HCT116 (cell line): Measurements from ENCODE around the gene RXRA. TPM values are rescaled to one million over a fixed set of nuclear protein-coding genes. Genes with fewer than 3 reads are reported as not detected.

ENCODE experiments used
- ATAC-seq: fragments of 200-7000 bp; cut with Tn5 transposase; 2 replicates; pipeline ENCODE4 v1.9.1; 2020; ENCODE audit warnings: mild to moderate bottlenecking, moderate library complexity
- BruUV-seq: library from RNA; stranded (reverse); fragments of 400-500 nt; replicated peaks from 2 replicates; lab custom pipeline; 2021; lab: Mats Ljungman, UMichigan
- CTCF ChIA-PET: fragments of 300-600 bp; sonication (Branson Sonifier 250); formaldehyde crosslinking; loops from one replicate; lab custom pipeline; 2021; ENCODE audit warnings: antibody characterized with exemption; lab: Charles Lee
- POLR2A ChIA-PET: fragments of 300-600, 350-600 bp; sonication (Branson Sonifier 250); formaldehyde crosslinking; loops from one replicate; lab custom pipeline; 2021; ENCODE audit warnings: antibody characterized with exemption; lab: Charles Lee
- RAD21 ChIA-PET, 2 experiments: fragments of 300-600 bp; sonication (Branson Sonifier 250); formaldehyde crosslinking; loops; one replicate each; lab custom pipeline; 2023; ENCODE audit warnings: low total read pairs in 2 of 2; ENCODE audit not compliant: uncharacterized antibody in 2 of 2, unreplicated experiment in 2 of 2, low non-redundant PET in 1 of 2; lab: Charles Lee
- DNase-seq: peaks from one replicate; pipeline ENCODE4 v3.0.0-alpha.2; 2010; ENCODE audit warnings: low read depth, low spot score
- H2AFZ ChIP-seq: fragments of 200-600 bp; shearing (Covaris generic), sonication (generic); 2 replicates; pipeline ENCODE4 v1.6.1; 2017; ENCODE audit warnings: low read depth, mixed run types, mixed read lengths, antibody characterized with exemption, low read length; ENCODE audit not compliant: poor library complexity, severe bottlenecking
- H3K27ac ChIP-seq: 2 replicates; pipeline ENCODE4 v1.5.1; 2012; ENCODE audit warnings: low read depth, low read length
- H3K27me3 ChIP-seq: fragments of 200-600 bp; sonication (generic); 2 replicates; pipeline ENCODE4 v1.6.1; 2016; ENCODE audit warnings: mixed run types, low read length, mixed read lengths; ENCODE audit not compliant: insufficient read depth
- H3K36me3 ChIP-seq, 2 experiments: fragments of 200-500 bp in 1 of 2; fragments of 200-600 bp in 1 of 2; sonication (Bioruptor generic) in 1 of 2; sonication (generic) in 1 of 2; 2 replicates each; pipeline versions ENCODE4 v1.5.1 to v1.6.1; 2014 to 2016; ENCODE audit warnings: low read length in 2 of 2, inconsistent platforms in 1 of 2, mixed read lengths in 1 of 2, mixed run types in 1 of 2; ENCODE audit not compliant: insufficient read depth in 2 of 2, control insufficient read depth in 1 of 2
- H3K4me1 ChIP-seq, 2 experiments: fragments of 200-600 bp in 1 of 2; sonication (generic) in 1 of 2; 2 replicates each; pipeline versions ENCODE4 v1.5.1 to v1.6.1; 2012 to 2017; ENCODE audit warnings: low read length in 2 of 2, inconsistent platforms in 1 of 2, mild to moderate bottlenecking in 1 of 2, mixed read lengths in 1 of 2, mixed run types in 1 of 2, moderate library complexity in 1 of 2; ENCODE audit not compliant: insufficient read depth in 2 of 2, control insufficient read depth in 1 of 2
- H3K4me2 ChIP-seq: fragments of 200-600 bp; sonication (generic); 2 replicates; pipeline ENCODE4 v1.6.1; 2017; ENCODE audit warnings: mixed run types, low read length, mixed read lengths
- H3K4me3 ChIP-seq, 2 experiments: fragments of 200-600 bp in 1 of 2; sonication (generic) in 1 of 2; replicated peaks in 1 of 2; 2 replicates each; pipeline ENCODE4 v1.5.1; 2011 to 2016; ENCODE audit warnings: low read length in 2 of 2, control low read depth in 1 of 2, low read depth in 1 of 2, mild to moderate bottlenecking in 1 of 2, mixed read lengths in 1 of 2, mixed run types in 1 of 2
- H3K79me2 ChIP-seq: fragments of 200-600 bp; sonication (generic); 2 replicates; pipeline ENCODE4 v1.6.1; 2017; ENCODE audit warnings: mild to moderate bottlenecking, mixed run types, low read length, moderate library complexity, mixed read lengths; ENCODE audit not compliant: insufficient read depth
- H3K9ac ChIP-seq: fragments of 200-600 bp; sonication (generic); 2 replicates; pipeline ENCODE4 v1.6.1; 2016; ENCODE audit warnings: low read length, mixed read lengths
- H3K9me2 ChIP-seq: fragments of 200-600 bp; sonication (generic), shearing (Covaris generic); 2 replicates; pipeline ENCODE4 v1.6.1; 2017; ENCODE audit warnings: mixed run types, mild to moderate bottlenecking, moderate library complexity; ENCODE audit not compliant: insufficient read depth
- H3K9me3 ChIP-seq, 2 experiments: fragments of 200-500 bp in 1 of 2; fragments of 200-600 bp in 1 of 2; sonication (Bioruptor generic) in 1 of 2; sonication (generic) in 1 of 2; 2 replicates each; pipeline ENCODE4 v1.6.1; 2014 to 2017; ENCODE audit warnings: low read length in 2 of 2, mixed read lengths in 2 of 2, inconsistent platforms in 1 of 2, low read depth in 1 of 2, mild to moderate bottlenecking in 1 of 2, mixed run types in 1 of 2, moderate library complexity in 1 of 2; ENCODE audit not compliant: control insufficient read depth in 1 of 2, insufficient read depth in 1 of 2
- H4K20me1 ChIP-seq: fragments of 200-600 bp; sonication (generic), shearing (Covaris generic); 2 replicates; pipeline ENCODE4 v1.6.1; 2017; ENCODE audit warnings: mixed run types, mild to moderate bottlenecking, moderate library complexity; ENCODE audit not compliant: insufficient read depth
- CEBPB ChIP-seq: IDR thresholded peaks from 2 replicates; pipeline ENCODE4 v1.6.1; 2012; ENCODE audit warnings: low read depth
- EZH2 ChIP-seq: fragments of 200-600 bp; sonication (generic); IDR thresholded peaks from 2 replicates; pipeline ENCODE4 v1.6.1; 2017; ENCODE audit warnings: antibody characterized with exemption, mixed run types
- EZH2phosphoT487 ChIP-seq: fragments of 200-600 bp; IDR thresholded peaks from 2 replicates; pipeline ENCODE4 v1.6.1; 2018; ENCODE audit warnings: antibody characterized with exemption, borderline replicate concordance
- FOSL1 ChIP-seq: IDR thresholded peaks from 2 replicates; pipeline ENCODE4 v1.6.1; 2012; ENCODE audit warnings: low read depth
- JUND ChIP-seq: IDR thresholded peaks from 2 replicates; pipeline ENCODE4 v1.6.1; 2012
- POLR2A ChIP-seq: IDR thresholded peaks from 2 replicates; pipeline ENCODE4 v1.7.0; 2011; ENCODE audit warnings: borderline replicate concordance; ENCODE audit not compliant: insufficient read depth, insufficient read length; ENCODE audit errors: extremely low read depth
- RAD21 ChIP-seq: IDR thresholded peaks from 2 replicates; pipeline ENCODE4 v1.6.1; 2012; ENCODE audit warnings: low read depth, mild to moderate bottlenecking
- SIN3A ChIP-seq: IDR thresholded peaks from 2 replicates; pipeline ENCODE4 v1.6.1; 2012; ENCODE audit warnings: low read depth
- SRF ChIP-seq: IDR thresholded peaks from 2 replicates; pipeline ENCODE4 v1.6.1; 2012; ENCODE audit warnings: low read depth
- TCF7L2 ChIP-seq: IDR thresholded peaks from 2 replicates; pipeline ENCODE4 v1.7.0; 2011; ENCODE audit warnings: borderline replicate concordance, inconsistent platforms; ENCODE audit not compliant: insufficient read depth, insufficient read length; ENCODE audit errors: extremely low read depth
- ZFX ChIP-seq: fragments of 450-650 bp; IDR thresholded peaks from 2 replicates; pipeline ENCODE4 v1.6.1; 2017
- intact Hi-C: fragments of 100-400 bp; cut with micrococcal nuclease; formaldehyde crosslinking; loops from 2 replicates; pipeline ENCODE4 v1.10.0; 2022
- total RNA-seq: library from RNA; stranded (reverse); gene quantifications from one replicate; pipeline ENCODE4 v1.2.1, GENCODE V29; 2021; ENCODE audit not compliant: unreplicated experiment
- TF ChIP-seq, protein P1 (sequence below): IDR thresholded peaks from 2 replicates; pipeline ENCODE4 v1.6.1; 2011; ENCODE audit warnings: mild to moderate bottlenecking, low read length, moderate library complexity; ENCODE audit not compliant: insufficient replicate concordance; ENCODE audit errors: extremely low read depth
- TF ChIP-seq, protein P2 (sequence below): IDR thresholded peaks from 2 replicates; pipeline ENCODE4 v1.6.1; 2012; ENCODE audit warnings: low read depth
- TF ChIP-seq, protein P3 (sequence below): IDR thresholded peaks from 2 replicates; pipeline ENCODE4 v1.6.1; 2012

RXRA gene
- total RNA-seq, 1 experiment from 2014 or later: 43.9 TPM

DNA sequence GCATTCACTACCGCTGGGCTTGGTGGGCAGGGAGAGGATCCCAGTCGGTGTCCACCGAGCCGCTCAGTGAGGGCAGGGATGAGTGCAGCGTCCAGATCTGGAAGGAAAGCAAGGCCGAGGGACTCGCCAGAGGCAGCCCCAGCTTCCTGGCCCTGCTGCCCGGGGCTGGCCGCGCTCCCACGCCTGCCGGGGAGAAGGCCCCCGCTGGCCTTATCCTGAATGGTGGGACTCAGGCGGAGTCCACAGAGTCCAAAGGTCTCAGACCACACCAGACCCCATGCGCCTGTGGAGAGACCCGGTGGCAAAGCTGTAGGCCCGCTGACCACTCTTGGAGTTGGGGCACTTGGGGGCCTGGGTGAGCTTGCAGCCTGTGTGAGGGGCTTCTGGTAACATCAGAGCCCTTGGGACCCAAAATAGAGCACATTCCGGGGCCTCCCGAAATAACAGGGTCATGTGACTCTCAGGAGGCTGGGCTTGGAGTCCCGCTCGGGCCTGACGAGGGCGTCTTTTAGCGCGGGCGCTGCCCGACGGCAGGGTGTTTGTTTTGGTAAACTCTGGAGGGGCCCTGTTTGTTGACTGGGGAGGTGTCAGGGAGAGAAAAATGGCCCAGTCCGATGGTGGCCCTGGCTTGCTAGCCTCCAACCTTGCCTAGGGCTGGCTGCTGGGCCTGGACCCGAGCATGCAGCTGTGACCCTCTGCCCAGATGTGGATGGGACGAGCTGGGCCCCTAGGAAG is 2.8 kb downstream of the RXRA start:
- no TSS peak for BruUV-seq
- H3K27ac ChIP-seq: peak overlapping the region; percentile 33; the same call in 1 of the 2 replicates
- no peaks in the 10 kb centered on the region for H3K27me3 ChIP-seq
- peak overlapping the region; percentile 9 to 33; a peak in 2 of 4 replicates for H3K4me3 ChIP-seq
- ChIA-PET CTCF (no interaction called here), POLR2A (no interaction called here), RAD21 (no interaction called here)
- peaks cover 34 to 59% of the 10 kb centered on the region in 2 experiments for H3K4me1 ChIP-seq
- intact Hi-C loops: no loop called here
- no peaks in the 10 kb centered on the region for H4K20me1 ChIP-seq
- no peak for DNase-seq
- H3K36me3 ChIP-seq: no peaks in the 10 kb centered on the region
- peaks cover 71% of the 10 kb centered on the region for H3K79me2 ChIP-seq
- TF ChIP-seq FOSL1 (no peak), EZH2phosphoT487 (no peak), TCF7L2 (no peak), SIN3A (no peak), SRF (no peak)
- TF ChIP-seq, protein P1, sequence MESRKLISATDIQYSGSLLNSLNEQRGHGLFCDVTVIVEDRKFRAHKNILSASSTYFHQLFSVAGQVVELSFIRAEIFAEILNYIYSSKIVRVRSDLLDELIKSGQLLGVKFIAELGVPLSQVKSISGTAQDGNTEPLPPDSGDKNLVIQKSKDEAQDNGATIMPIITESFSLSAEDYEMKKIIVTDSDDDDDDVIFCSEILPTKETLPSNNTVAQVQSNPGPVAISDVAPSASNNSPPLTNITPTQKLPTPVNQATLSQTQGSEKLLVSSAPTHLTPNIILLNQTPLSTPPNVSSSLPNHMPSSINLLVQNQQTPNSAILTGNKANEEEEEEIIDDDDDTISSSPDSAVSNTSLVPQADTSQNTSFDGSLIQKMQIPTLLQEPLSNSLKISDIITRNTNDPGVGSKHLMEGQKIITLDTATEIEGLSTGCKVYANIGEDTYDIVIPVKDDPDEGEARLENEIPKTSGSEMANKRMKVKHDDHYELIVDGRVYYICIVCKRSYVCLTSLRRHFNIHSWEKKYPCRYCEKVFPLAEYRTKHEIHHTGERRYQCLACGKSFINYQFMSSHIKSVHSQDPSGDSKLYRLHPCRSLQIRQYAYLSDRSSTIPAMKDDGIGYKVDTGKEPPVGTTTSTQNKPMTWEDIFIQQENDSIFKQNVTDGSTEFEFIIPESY: no peak
- H3K9ac ChIP-seq: peak overlapping the region; percentile 44
- H3K9me2 ChIP-seq: no peaks in the 10 kb centered on the region
- H2AFZ ChIP-seq: no peak overlapping the region
- H3K4me2 ChIP-seq: peak overlapping the region; percentile 79
- no peaks in the 10 kb centered on the region for H3K9me3 ChIP-seq
- no peak for ATAC-seq

DNA sequence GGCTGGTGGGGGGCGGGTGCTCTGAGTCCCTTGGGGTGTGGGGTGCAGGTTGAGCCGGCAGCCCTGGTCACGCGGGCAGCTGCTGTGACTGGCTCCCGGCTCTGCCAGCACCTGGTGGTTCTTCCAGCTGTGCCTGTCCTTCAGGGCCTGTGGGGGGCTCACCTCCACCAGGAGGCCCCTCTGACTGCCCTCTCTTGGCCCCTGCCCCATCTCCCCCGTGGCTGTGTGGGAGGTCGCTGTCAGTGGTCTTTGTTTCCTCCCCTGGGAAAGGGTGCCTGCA is 3.3 kb downstream of the RXRA start:
- Histone ChIP-seq H2AFZ (no peak overlapping the region), H3K4me1 (peaks cover 28 to 59% of the 10 kb centered on the region in 2 experiments), H4K20me1 (0 out of 2 replicates have a peak, but pooled peaks cover 4% of the 10 kb centered on the region), H3K36me3 (no peaks in the 10 kb centered on the region), H3K9me2 (no peaks in the 10 kb centered on the region), H3K27me3 (no peaks in the 10 kb centered on the region), H3K27ac (peak overlapping the region; percentile 33; the same call in 1 of the 2 replicates), H3K9me3 (no peaks in the 10 kb centered on the region), H3K9ac (peak overlapping the region; percentile 44), H3K4me3 (peak overlapping the region in 1 of 2 experiments; percentile 33; a peak in 1 of 4 replicates), H3K79me2 (peaks cover 76% of the 10 kb centered on the region), H3K4me2 (peak overlapping the region; percentile 79)
- no TSS peak for BruUV-seq
- ChIA-PET POLR2A (no interaction called here), RAD21 (no interaction called here), CTCF (no interaction called here)
- intact Hi-C loops: no loop called here
- no peak for DNase-seq
- no peak for ATAC-seq
- TF ChIP-seq TCF7L2 (no peak), POLR2A (no peak), CEBPB (no peak), JUND (no peak), ZFX (no peak), FOSL1 (no peak), RAD21 (no peak), EZH2 (no peak)
- TF ChIP-seq, protein P2, sequence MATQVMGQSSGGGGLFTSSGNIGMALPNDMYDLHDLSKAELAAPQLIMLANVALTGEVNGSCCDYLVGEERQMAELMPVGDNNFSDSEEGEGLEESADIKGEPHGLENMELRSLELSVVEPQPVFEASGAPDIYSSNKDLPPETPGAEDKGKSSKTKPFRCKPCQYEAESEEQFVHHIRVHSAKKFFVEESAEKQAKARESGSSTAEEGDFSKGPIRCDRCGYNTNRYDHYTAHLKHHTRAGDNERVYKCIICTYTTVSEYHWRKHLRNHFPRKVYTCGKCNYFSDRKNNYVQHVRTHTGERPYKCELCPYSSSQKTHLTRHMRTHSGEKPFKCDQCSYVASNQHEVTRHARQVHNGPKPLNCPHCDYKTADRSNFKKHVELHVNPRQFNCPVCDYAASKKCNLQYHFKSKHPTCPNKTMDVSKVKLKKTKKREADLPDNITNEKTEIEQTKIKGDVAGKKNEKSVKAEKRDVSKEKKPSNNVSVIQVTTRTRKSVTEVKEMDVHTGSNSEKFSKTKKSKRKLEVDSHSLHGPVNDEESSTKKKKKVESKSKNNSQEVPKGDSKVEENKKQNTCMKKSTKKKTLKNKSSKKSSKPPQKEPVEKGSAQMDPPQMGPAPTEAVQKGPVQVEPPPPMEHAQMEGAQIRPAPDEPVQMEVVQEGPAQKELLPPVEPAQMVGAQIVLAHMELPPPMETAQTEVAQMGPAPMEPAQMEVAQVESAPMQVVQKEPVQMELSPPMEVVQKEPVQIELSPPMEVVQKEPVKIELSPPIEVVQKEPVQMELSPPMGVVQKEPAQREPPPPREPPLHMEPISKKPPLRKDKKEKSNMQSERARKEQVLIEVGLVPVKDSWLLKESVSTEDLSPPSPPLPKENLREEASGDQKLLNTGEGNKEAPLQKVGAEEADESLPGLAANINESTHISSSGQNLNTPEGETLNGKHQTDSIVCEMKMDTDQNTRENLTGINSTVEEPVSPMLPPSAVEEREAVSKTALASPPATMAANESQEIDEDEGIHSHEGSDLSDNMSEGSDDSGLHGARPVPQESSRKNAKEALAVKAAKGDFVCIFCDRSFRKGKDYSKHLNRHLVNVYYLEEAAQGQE: no peak
- TF ChIP-seq, protein P3, sequence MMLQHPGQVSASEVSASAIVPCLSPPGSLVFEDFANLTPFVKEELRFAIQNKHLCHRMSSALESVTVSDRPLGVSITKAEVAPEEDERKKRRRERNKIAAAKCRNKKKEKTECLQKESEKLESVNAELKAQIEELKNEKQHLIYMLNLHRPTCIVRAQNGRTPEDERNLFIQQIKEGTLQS: no peak
